ENCODE data around the gene PKP1. TPM values are rescaled to one million over a fixed set of nuclear protein-coding genes. Genes with fewer than 3 reads are reported as not detected.
A peak's percentile ranks its signal among the peaks of the same experiment; 100 is the strongest.

The PKP1 gene
- total RNA-seq, 1 donor from 2014 or later = 409 TPM

- Histone ChIP-seq H3K4me1 (peaks cover 5% of the 10 kb centered on the region), H3K36me3 (no peaks in the 10 kb centered on the region), H3K4me3 (no peak overlapping the region), H3K9me3 (no peaks in the 10 kb centered on the region), H3K27ac (no peak overlapping the region), H3K27me3 (no peaks in the 10 kb centered on the region)
- intact Hi-C loops (cut with DNase I) = loop anchor here (5.0 kb wide), 1 partner anchor 110 kb away; no protein-coding TSS in a partner anchor
- peak; percentile 50 to 71 (median 61) for TF ChIP-seq CTCF (IDR thresholded peaks at IDR 0.05)
- no peak for TF ChIP-seq POLR2AphosphoS5 (IDR thresholded peaks at IDR 0.05; ENCODE audit: insufficient read depth in 1 of 2, low read depth in 1 of 2)
- no peak for DNase-seq (ENCODE audit: extremely low spot score in 2 of 2)
Observed at GRCh38 chr1:201361652-201362504, 78.6 kb downstream of the PKP1 start.

- Histone ChIP-seq H3K4me3 (no peak overlapping the region), H3K4me1 (peaks cover 5% of the 10 kb centered on the region), H3K9me3 (no peaks in the 10 kb centered on the region), H3K27ac (no peak overlapping the region), H3K36me3 (no peaks in the 10 kb centered on the region), H3K27me3 (no peaks in the 10 kb centered on the region)
- intact Hi-C loops (cut with DNase I) = loop anchor here (5.0 kb wide), 1 partner anchor 111 kb away; no protein-coding TSS in a partner anchor
- no peak for DNase-seq (ENCODE audit: extremely low spot score in 2 of 2)
- TF ChIP-seq CTCF (IDR thresholded peaks at IDR 0.05) (no peak), POLR2AphosphoS5 (IDR thresholded peaks at IDR 0.05; ENCODE audit: insufficient read depth in 1 of 2, low read depth in 1 of 2) (no peak), POLR2A (IDR thresholded peaks at IDR 0.05) (no peak)
Observed at GRCh38 chr1:201362906-201363305, 79.6 kb downstream of the PKP1 start.

GRCh38 chr1:201363467-201363866, 80.2 kb downstream of the PKP1 start:
- Histone ChIP-seq H3K4me1 (peaks cover 5% of the 10 kb centered on the region), H3K27me3 (no peaks in the 10 kb centered on the region)
- TF ChIP-seq POLR2AphosphoS5 (IDR thresholded peaks at IDR 0.05; ENCODE audit: insufficient read depth in 1 of 2, low read depth in 1 of 2) (no peak), POLR2A (IDR thresholded peaks at IDR 0.05) (no peak), CTCF (IDR thresholded peaks at IDR 0.05) (no peak)

GRCh38 chr1:201364808-201365105, 81.5 kb downstream of the PKP1 start:
- no peaks in the 10 kb centered on the region for H3K9me3 ChIP-seq
- no peaks in the 10 kb centered on the region for H3K36me3 ChIP-seq
- H3K27ac ChIP-seq = no peak overlapping the region
- no peaks in the 10 kb centered on the region for H3K27me3 ChIP-seq
- no peaks in the 10 kb centered on the region for H3K4me1 ChIP-seq
- no peak overlapping the region for H3K4me3 ChIP-seq
- DNase-seq (ENCODE audit: extremely low spot score in 2 of 2) = no peak
- no peak for TF ChIP-seq CTCF (IDR thresholded peaks at IDR 0.05)
- no peak for TF ChIP-seq POLR2AphosphoS5 (IDR thresholded peaks at IDR 0.05; ENCODE audit: insufficient read depth in 1 of 2, low read depth in 1 of 2)
- TF ChIP-seq POLR2A (IDR thresholded peaks at IDR 0.05) = no peak
- intact Hi-C loops (cut with DNase I) = loop anchor here (5.0 kb wide), 1 partner anchor 112 kb away; no protein-coding TSS in a partner anchor

More at GRCh38 chr1:201363467-201363866, 80.2 kb downstream of the PKP1 start:
- DNase-seq (ENCODE audit: extremely low spot score in 2 of 2) = no peak
- Histone ChIP-seq H3K4me3 (no peak overlapping the region), H3K9me3 (no peaks in the 10 kb centered on the region), H3K27ac (no peak overlapping the region), H3K36me3 (no peaks in the 10 kb centered on the region)
- intact Hi-C loops (cut with DNase I) = loop anchor here (5.0 kb wide), 1 partner anchor 111 kb away; no protein-coding TSS in a partner anchor

GRCh38 chr1:201365251-201365650, 81.9 kb downstream of the PKP1 start:
- no peaks in the 10 kb centered on the region for H3K9me3 ChIP-seq
- TF ChIP-seq POLR2AphosphoS5 (IDR thresholded peaks at IDR 0.05; ENCODE audit: insufficient read depth in 1 of 2, low read depth in 1 of 2) = no peak
- DNase-seq (ENCODE audit: extremely low spot score in 2 of 2) = no peak
- H3K27ac ChIP-seq = no peak overlapping the region
- intact Hi-C loops (cut with DNase I) = no loop called here
- no peak overlapping the region for H3K4me3 ChIP-seq
- no peaks in the 10 kb centered on the region for H3K27me3 ChIP-seq
- H3K36me3 ChIP-seq = no peaks in the 10 kb centered on the region
- H3K4me1 ChIP-seq = no peaks in the 10 kb centered on the region
